HG03045 (cell line): ENCODE data around the gene TSPAN4.

Source experiments
- ATAC-seq: cut with Tn5 transposase; IDR thresholded peaks from one replicate; pipeline ENCODE4 v1.9.1; 2021; ENCODE audit warnings: mild to moderate bottlenecking, moderate library complexity; ENCODE audit not compliant: unreplicated experiment

The TSPAN4 gene

DNA sequence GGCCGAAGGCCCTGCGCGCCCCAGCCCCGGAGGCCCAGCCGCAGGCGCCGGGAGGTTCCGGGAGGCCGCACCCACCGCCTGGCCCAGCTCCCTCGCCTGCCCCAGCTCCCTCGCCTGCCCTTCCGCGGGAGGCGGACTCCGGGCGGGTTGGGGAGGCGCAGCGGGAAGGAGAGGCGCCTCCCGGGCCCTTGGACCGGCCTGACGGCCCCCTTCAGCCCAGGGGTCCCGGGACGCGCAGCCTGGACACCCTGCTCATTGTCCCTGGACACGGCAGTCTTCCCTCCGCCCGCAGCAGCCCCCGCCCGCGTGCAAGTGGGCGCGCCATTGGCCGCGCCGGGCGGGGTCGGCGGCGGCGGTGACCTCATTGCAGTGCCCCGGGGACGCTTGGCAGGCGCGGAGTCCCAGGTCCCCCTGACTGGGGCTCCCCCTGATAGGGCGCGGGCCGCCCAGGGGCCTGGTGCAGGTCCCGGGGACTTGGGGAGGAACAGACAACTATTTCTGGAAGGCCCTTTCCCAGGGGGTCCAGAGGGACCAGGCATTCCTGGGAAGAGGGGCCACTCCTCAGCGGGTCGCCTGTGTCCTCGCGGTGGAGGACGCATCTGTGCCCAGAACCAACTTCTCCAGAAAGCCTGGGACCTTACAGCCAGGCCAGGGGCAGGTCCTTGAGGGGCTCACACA lies 9.4 kb upstream of the TSPAN4 start:
- peak; percentile 31 for ATAC-seq

DNA sequence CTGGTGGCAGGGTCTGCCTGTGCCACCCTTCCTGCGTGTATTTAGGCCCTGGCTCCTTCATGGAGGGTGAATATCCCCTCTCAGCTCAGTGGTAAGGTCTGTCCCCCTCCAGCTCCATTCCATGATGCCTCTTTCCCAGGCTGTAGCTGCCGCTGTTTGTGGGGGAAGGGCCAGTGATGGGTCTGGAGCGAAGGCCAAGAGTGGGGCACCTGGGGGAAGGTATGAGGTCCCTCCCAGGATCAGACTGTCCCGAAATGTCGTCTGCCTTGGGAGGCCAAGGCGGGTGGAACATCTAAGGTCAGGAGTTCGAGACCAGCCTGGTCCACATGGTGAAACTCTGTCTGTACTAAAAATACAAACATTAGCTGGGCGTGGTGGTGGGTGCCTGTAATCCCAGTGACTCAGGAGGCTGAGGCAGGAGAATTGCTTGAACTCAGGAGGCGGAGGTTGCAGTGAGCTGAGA lies 8.8 kb upstream of the TSPAN4 start:
- no peak for ATAC-seq

DNA sequence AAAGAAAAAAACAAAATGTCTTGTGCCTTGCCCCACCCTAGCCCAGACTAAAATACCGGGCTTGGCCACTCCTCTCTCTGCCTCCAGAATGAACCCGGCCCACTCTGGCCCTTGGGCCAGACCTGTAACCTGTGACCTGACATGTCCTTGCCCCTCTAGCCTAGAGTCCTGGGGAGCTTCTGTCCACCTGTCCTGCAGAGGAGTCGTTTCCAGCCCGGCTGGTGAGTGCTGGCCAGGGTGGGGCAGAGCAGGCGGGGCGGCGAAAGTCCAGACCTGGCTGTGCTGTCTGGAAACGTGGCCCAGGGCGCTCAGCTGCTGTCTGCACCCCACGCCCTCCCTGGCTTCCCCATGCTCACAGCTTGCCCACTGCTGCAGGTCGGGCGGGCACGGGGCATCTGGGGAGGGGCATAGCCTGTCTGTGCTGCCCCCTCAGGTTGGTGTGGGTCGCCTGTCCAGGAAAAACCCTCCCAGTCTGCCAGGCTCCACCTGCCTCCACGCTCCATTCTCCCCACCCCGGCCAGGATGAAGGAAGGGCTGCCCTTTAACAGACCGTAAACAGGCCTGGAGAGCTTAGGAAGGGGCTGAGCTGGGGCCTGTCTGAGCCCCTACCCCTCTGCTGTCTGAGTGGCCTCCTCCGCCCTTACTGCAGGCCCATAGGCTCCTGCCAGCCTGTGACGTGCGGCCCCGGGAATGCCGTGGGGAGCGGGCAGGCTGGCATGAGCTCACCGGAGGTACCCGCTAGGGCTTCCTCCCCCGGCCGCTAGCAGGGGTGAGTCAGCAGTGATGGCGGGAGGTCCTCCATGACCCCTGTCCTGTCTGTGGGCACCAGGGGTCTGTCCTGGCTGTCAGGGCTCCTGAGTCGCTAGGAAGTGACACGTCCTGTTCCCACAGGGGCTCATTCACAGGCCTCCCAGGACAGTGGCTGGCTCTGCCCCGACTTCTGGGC lies 8.0 kb upstream of the TSPAN4 start:
- ATAC-seq: no peak

DNA sequence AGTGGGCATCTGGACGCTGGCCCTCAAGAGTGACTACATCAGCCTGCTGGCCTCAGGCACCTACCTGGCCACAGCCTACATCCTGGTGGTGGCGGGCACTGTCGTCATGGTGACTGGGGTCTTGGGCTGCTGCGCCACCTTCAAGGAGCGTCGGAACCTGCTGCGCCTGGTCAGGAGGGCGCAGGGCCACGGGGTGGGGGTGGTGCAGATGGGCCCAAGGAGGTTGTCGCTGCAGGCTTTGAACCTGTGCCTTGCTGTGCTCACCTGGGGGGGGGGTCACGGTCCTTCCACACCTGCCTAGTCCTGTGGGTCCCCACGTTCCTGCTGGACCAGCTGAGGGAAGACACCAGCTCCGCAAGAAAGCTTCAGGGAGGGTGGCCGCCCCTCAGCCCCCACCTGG lies 6.4 kb upstream of the TSPAN4 start:
- ATAC-seq: no peak

DNA sequence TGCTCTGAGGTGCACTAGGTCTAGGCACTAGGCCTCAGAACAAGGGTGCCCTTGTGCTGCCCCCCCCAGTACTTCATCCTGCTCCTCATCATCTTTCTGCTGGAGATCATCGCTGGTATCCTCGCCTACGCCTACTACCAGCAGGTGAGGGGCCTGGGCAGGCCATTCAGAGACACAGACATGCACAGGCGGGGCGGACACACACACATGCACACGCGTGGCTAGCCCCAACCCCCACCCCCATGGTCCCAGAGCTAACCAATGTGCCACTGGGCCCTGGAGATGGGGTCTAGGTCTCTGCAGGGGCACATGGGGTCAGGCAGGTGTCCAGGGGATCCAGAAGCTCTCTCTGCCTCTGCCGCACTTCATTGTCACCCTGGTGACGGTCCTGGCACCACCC lies 6.0 kb upstream of the TSPAN4 start:
- ATAC-seq: no peak

DNA sequence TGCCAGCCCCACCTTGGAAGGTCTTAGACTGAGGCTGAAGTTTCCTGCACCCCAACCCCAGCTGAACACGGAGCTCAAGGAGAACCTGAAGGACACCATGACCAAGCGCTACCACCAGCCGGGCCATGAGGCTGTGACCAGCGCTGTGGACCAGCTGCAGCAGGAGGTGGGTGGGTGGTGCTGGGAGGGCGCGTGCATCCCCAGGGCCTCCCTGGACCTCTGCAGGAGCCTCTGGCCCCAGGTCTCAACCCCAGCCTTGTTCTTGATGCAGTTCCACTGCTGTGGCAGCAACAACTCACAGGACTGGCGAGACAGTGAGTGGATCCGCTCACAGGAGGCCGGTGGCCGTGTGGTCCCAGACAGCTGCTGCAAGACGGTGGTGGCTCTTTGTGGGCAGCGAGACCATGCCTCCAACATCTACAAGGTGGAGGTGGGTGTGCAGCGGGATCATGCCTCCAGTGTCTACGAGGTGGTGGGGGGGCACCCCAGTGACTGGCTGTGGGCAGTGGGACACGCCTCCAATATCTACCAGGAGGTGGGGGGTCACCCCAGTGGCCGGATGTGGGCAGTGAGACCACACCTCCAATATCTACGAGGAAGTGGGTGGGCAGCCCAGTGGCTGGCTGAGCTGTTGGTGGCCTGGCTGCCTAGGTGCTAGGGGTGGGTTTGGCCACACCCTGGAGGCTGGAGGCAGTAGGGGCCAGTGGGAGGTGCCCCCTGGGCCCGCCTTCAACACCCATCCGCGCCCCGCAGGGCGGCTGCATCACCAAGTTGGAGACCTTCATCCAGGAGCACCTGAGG lies 5.3 kb upstream of the TSPAN4 start:
- ATAC-seq: no peak

DNA sequence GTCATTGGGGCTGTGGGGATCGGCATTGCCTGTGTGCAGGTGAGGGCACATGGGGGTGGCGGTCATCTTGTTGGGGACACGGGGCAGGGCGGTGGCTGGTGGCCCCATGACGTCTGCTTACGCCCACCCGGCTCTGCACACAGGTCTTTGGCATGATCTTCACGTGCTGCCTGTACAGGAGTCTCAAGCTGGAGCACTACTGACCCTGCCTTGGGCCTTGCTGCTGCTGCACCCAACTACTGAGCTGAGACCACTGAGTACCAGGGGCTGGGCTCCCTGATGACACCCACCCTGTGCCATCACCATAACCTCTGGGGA lies 4.7 kb upstream of the TSPAN4 start:
- ATAC-seq: no peak

DNA sequence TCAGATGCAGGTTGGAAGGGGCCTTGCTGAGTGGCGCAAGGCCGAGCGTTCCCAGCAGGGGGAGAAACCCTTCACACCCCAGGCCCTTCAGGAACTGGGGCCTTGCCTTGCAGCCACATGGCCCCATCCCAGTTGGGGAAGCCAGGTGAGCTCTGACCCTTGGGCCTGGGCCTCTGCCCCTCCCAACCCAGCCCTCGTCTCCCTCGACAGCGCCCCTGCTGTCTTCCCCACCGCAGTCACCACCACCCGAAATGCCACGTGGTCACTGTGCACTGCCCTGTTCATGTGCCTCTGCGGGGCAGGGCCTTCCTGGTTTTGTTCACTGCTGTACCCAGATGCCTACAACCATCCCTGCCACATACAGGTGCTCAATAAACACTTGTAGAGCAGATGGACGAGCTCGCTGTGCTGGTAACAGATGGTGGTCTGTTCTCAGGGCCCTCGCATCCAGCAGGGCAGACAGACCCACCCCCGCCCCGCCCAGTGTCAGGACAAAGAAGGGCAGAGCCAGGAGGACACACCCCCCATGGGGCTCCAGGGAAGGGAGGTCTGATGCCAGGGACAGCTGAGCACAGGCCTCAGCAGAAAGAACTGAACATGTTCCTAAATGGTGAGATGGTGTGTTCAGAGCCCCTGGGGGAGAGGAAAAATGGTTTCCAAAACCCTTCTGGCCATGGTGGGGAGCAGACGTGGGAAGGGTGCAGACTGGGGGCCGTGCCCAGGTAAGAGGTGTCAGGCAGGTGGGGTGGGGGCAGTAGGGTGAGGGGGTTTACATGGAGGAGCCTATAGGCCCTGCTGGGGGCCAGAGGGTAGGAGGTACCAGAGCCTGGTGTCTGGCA lies 4.0 kb upstream of the TSPAN4 start:
- no peak for ATAC-seq

DNA sequence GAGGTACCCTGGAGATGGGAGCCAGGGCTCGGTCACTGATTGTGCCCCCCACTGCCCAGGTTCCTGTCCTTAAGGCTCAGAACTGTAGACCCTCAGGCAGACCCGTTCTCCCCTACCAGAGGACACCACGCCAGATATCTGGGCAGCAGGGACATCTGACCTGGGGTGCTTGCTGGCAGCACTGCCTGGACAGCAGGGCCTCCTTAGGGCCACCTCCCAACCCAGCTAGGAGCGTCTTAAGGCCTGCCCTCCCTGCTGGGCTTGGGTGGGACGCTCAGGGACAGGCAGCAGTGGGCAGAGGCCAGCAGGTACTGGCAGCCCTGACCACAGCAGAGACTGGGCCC lies 3.4 kb upstream of the TSPAN4 start:
- ATAC-seq: no peak

DNA sequence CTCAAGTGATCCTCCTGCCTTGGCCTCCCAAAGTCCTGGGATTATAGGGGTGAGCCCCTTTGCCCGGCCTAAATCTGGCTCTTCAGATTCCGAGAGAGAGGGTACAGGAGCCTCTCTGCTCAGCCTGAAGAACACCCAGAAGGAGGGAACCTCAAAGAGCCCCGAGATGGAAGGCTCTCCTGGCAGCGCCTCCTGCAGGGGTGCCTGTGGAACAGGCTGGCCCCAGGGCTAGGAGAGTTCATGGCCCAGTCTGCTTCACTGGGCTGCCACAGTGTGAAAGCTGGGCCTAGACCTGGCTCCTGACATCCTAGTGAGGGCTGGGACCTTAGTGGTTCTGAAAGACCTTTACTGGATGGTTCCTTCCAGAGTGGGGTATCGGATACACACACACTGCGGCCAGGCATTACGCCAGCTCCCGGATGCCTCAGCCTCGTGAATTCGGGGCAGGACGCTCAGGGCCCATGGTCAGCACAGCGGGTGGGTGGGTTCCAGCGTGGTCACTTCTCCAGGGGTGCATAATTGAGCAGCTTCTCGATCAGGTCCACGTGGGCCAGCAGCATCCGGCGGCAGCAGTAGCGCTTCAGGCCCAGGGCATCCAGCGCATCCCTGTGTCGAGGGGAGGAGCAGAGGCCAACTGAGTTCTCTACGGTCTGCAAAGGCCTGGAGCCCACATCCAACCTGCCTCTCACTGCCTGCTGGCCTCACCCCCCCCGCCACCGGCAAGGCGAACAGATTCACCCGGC lies 2.6 kb upstream of the TSPAN4 start:
- ATAC-seq: no peak

DNA sequence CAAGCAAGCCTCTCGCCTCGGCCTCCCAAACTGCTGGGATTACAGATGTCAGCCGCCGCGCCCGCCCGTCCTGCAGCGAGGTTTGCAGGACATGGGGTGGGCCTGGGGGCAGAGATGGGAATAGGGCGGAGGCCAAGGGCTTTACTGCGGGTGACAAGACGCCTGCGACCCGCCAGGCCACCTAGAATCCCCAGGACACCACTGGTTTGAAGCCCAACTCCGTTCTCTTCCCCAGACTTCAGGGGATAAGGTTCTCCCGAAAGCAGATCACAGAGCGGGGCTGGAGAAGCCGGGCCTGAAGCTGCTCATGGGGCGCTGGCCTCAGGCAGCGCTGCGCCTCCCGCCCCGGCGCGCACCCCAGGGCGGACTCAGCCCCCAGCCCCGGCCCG lies 677 bp upstream of the TSPAN4 start:
- ATAC-seq: peak; percentile 21

DNA sequence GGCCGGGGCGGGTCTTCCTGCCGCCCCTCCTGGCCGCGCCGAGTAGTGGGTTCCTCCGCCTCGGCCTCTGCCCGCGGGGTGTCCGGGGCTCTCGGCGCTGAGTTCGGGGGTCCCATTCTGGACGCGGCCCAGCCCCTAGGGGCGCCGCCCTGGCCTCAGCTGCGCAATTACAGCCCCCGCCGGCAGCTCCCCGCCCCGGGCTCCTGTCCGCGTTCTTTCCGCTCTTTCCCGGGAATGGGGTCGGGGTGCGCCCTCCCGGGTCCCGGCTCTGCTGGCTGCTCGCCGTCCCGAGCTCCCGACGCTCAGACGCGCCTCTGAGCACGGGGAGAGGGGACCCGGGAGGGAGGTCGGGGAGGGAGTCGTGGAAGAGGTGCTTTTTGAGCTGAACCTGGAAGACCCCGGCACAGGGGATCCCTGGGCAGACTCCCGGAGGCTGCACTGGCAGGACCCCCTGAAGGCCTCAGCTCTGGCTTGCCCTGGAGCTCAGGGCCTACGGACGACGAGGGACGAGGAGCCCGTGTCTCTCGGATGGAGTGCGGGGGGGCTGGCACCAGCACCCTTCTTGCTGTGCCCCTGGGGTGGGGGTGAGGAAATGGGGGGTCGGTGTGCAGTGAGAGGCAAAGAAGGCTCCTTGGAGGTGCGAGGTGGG lies 558 bp downstream of the TSPAN4 start:
- ATAC-seq: no peak

DNA sequence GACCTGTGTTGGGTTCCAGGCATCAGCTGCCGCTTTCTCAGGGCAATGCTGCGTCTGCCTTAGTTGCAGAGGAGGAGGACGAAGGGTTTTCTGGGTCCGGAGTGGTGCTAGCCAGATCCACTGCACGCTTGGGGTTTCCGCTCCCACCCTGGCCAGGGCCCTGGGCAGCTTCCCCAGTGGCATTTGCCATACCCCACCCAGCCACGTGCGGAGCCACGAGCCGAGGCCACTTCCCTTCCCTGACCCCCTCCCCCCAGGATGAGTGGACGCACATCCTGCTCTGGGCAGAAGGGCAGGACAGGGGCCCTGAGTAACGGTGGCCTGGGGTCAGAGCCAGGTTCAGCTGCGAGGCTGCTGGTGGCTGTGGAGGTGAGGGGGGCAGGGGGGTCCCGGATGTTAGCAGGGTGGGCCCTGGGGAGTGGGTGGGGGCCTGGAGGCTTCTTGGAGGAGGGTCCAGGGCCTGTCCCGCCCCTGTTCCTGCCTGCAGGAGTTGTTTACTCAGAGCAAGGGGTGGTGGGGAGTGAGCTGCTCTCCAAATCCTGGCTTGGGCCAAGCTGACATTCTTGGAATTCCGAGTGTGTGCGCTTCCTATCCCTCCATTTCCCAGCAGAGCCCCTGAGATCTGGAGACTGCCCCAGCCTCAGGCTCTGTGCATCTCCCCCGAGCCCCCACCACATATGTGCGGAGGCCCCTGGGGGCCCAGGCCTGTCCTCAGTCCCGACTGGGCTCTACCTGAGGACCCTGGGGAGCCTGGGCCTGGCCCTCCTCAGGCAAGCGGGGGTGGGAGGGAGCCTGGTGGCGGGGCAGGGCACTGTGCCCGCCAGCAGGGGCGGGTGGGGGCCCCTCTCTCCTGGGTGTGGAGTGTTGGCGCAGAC lies 1.4 kb downstream of the TSPAN4 start:
- ATAC-seq: no peak

DNA sequence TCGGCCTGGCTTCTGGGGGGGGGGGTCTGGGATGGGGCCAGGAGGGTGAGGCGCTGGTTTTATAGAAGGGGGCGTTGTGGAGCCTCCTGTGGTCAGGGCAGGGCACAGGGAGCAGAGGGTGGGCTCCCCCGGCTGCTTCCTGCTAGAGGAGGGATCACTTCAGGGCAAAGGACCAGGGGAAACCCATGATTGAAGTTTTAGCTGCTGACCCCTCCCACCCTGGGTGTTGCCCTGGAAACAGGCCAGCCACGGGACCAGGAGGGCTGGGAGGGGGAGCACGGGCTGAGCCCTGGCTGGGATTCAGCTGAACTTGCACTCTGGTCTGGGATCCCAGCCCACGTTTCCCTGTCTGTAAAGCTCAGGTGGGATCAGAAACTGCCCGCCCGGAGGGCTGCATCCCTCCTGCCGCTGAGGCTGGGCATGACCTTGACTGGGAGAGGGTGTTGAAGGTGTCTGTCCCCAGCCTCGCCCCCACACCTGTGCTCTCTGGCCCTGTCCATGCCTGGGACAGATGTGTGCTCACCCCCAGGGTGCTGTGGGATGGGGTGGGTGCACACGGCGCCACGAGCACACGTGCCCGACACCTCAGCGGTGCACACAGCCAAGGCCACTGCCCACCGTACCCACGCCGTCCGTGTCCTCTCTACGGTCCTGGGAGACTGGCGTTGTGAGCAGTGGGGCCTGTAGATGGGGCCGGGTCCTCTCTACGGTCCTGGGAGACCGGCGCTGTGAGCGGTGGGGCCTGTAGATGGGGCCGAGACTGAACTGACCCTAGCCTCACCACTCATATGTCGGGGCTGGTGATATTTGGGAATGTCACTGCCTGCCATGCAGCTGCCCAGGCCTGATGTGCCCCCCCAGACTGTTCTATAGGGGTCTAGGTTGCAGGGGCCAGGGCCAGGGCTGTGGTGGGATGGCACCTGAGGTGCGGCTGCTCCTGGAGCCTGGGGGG lies 2.3 kb downstream of the TSPAN4 start:
- no peak for ATAC-seq

DNA sequence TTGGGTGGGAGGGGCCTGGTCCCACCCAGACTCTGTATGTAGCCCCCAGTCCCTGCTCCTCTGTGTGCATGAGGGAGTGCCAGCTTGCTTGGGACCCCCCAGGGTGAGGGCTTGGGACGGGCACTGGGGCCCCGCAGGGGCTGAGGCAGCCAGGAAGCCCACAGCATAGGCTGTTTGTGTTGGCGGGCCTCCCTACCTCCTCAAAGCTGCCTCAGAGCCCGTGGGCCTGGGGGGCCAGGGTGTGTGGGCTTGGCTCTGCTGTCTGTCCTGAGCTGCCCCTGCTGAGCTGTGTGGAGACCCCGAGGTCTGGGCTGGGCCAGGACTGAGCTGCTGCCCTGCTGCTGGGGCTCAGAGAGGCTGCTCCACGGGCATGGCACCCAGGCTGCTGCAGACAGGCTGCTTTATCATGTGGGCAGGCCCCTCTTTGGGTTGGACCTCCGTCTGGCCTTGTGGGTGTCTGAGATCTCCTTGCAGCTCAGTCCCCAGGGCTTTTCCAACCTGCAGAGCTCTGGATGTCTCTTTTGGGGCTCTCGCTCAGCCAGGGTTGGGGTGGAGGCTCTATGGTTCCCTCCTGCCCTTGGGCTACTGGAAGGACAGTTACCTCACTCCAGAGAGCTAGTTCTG lies 3.3 kb downstream of the TSPAN4 start:
- no peak for ATAC-seq

DNA sequence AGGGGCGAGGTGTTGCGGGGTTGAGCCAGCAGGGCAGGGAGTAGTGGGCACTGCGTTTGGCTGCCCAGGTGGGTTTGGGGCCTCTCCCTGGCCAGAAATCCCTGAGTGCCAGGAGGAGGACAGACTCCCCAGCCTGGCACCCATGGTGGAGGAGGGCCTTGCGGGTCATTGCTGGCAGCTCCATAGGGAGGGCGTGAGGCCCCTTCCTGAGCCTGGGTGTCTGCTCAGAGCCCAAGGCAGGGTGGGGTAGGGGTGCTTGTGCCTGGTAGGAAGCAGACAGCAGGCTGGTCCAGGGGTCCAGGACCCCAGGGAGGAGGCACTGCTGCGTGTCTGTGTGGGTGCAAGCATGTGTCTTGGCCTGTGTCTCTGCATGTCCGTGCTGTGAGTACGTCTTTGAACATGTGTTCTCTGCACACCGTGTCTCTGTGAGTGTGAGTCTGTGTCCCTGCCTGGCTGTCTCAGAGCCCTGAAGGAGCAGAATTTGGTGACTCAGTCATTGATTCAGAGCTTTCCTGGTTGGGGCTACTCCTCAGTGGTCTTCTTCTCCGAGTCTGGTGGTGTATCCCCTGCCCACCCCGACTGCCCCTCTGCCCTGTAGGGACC lies 3.9 kb downstream of the TSPAN4 start:
- no peak for ATAC-seq

DNA sequence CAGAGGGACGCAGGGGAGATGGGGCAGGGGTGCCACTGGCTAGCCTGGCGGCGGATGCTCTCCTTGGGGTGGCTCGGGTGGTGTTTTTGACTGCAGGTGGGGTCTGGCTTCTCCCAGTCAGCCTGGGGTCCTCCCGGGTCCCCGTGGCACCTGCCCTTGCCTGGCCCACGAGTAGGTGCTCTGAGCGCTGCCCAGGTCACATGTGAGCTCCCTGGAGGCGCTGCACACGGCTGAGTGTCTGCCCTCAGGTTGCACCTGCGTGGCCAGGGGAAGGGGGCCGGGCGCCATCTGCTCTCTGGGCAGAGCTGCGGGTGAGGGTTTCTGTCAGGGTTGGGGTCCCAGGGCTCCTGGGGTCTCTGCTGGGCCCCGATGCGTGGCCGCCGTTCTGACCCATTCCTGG lies 5.2 kb downstream of the TSPAN4 start:
- ATAC-seq: no peak
